ENCODE data around the gene SEPTIN7. TPM values are rescaled to one million over a fixed set of nuclear protein-coding genes. Genes with fewer than 3 reads are reported as not detected.

Gene SEPTIN7
- total and polyA plus RNA-seq, 9 of the 15 experiments (the other 6 are each of a cell fraction or from before 2014, with no cell fraction given): 95.0 to 268 (median 163) TPM

DNA sequence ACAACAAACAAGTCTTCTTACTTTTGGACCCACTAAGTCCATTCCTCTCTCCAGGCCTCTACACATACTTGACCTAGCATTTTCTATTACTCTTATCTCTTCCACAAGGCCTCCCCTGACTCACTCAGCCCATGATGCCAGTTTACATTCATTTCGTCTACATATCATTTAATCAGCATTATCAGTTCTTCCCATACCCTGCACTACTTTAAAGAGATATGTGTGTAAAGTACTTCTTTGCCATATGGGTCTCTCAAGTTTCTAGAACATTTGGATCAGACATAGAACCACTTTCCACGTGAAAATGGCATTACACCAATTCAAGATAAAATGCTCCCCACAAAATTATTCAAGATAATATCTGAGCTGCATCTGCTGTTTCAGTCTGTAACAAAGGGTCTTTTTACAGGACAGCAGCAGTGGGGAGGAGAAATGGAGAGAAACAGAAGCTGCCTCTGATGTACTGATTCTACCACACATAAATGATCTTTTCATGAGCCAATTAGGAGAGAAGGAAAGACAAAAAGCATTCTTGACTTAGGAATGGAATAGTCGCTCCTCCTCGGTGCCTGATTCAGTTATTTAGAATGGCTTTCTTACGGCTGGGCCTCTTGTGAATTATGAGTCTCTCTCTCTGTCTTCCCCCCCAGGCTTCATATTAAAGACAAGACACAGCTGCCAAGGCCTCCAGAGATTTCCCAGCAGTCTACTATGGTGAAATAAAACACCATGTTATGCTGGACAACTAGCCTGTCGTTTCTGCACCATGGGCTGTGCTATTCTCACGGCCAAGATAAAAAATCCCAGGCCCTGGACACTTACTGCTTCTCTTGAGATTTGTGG is 46.9 kb upstream of the SEPTIN7 start (continued):
- TF ChIP-seq RBM15 (IDR thresholded peaks at IDR 0.05; ENCODE audit: insufficient read depth, low read length): no peak
- TF ChIP-seq MEF2A (IDR thresholded peaks at IDR 0.05; ENCODE audit: control insufficient read depth, low read depth, low read length): no peak
- TF ChIP-seq SOX6 (IDR thresholded peaks at IDR 0.05): peak; percentile 58; the same call in 1 of the 2 replicates
- no peak for TF ChIP-seq TAF9B (IDR thresholded peaks at IDR 0.05; ENCODE audit: partially characterized antibody)
- peak; percentile 87 for TF ChIP-seq JUND (IDR thresholded peaks at IDR 0.05; ENCODE audit: borderline replicate concordance, low read depth, low read length)
- TF ChIP-seq JUND (tag; IDR thresholded peaks at IDR 0.05; ENCODE audit: borderline replicate concordance, low read depth, low read length): peak; percentile 80; the same call in 2 of the 3 replicates
- TF ChIP-seq, protein P1, sequence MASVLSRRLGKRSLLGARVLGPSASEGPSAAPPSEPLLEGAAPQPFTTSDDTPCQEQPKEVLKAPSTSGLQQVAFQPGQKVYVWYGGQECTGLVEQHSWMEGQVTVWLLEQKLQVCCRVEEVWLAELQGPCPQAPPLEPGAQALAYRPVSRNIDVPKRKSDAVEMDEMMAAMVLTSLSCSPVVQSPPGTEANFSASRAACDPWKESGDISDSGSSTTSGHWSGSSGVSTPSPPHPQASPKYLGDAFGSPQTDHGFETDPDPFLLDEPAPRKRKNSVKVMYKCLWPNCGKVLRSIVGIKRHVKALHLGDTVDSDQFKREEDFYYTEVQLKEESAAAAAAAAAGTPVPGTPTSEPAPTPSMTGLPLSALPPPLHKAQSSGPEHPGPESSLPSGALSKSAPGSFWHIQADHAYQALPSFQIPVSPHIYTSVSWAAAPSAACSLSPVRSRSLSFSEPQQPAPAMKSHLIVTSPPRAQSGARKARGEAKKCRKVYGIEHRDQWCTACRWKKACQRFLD (CRISPR knock-in tag; IDR thresholded peaks at IDR 0.05): peak; percentile 71; the same call in 1 of the 2 replicates
- no peak for TF ChIP-seq ZNF57 (CRISPR knock-in tag; IDR thresholded peaks at IDR 0.05)
- no peak for TF ChIP-seq ZEB2 (IDR thresholded peaks at IDR 0.05)
- no peak for TF ChIP-seq TAF7 (tag; IDR thresholded peaks at IDR 0.05)
- TF ChIP-seq, protein P2, sequence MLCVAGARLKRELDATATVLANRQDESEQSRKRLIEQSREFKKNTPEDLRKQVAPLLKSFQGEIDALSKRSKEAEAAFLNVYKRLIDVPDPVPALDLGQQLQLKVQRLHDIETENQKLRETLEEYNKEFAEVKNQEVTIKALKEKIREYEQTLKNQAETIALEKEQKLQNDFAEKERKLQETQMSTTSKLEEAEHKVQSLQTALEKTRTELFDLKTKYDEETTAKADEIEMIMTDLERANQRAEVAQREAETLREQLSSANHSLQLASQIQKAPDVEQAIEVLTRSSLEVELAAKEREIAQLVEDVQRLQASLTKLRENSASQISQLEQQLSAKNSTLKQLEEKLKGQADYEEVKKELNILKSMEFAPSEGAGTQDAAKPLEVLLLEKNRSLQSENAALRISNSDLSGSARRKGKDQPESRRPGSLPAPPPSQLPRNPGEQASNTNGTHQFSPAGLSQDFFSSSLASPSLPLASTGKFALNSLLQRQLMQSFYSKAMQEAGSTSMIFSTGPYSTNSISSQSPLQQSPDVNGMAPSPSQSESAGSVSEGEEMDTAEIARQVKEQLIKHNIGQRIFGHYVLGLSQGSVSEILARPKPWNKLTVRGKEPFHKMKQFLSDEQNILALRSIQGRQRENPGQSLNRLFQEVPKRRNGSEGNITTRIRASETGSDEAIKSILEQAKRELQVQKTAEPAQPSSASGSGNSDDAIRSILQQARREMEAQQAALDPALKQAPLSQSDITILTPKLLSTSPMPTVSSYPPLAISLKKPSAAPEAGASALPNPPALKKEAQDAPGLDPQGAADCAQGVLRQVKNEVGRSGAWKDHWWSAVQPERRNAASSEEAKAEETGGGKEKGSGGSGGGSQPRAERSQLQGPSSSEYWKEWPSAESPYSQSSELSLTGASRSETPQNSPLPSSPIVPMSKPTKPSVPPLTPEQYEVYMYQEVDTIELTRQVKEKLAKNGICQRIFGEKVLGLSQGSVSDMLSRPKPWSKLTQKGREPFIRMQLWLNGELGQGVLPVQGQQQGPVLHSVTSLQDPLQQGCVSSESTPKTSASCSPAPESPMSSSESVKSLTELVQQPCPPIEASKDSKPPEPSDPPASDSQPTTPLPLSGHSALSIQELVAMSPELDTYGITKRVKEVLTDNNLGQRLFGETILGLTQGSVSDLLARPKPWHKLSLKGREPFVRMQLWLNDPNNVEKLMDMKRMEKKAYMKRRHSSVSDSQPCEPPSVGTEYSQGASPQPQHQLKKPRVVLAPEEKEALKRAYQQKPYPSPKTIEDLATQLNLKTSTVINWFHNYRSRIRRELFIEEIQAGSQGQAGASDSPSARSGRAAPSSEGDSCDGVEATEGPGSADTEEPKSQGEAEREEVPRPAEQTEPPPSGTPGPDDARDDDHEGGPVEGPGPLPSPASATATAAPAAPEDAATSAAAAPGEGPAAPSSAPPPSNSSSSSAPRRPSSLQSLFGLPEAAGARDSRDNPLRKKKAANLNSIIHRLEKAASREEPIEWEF (CRISPR knock-in tag; IDR thresholded peaks at IDR 0.05): no peak
- no peak for TF ChIP-seq HDAC6 (IDR thresholded peaks at IDR 0.05; ENCODE audit: low read depth, low read length)
- TF ChIP-seq SMARCE1 (IDR thresholded peaks at IDR 0.05): peak; percentile 83
- TF ChIP-seq STAT5A (IDR thresholded peaks at IDR 0.05; ENCODE audit: borderline replicate concordance, low read length): peak; percentile 50; the same call in 1 of the 2 replicates
- TF ChIP-seq ZNF431 (CRISPR knock-in tag; IDR thresholded peaks at IDR 0.05): no peak
- TF ChIP-seq FOSL1 (tag; conservative IDR thresholded peaks at IDR 0.05): peak; percentile 99
- TF ChIP-seq HNRNPLL (IDR thresholded peaks at IDR 0.05; ENCODE audit: low read depth, low read length, poor library complexity, severe bottlenecking): no peak
- TF ChIP-seq ZNF699 (CRISPR knock-in tag; IDR thresholded peaks at IDR 0.05; ENCODE audit: insufficient replicate concordance): no peak
- peak; percentile 68 to 74 for TF ChIP-seq TRIM24 (IDR thresholded peaks at IDR 0.05)
- no peak for TF ChIP-seq SMAD2 (IDR thresholded peaks at IDR 0.05; ENCODE audit: low read depth, low read length)
- TF ChIP-seq POU5F1 (IDR thresholded peaks at IDR 0.05; ENCODE audit: borderline replicate concordance, low read depth, low read length, partially characterized antibody): no peak
- TF ChIP-seq POLR2H (tag; IDR thresholded peaks at IDR 0.05; ENCODE audit: low read depth): no peak

Measured in K562 (cell line).